Measurements from ENCODE around the gene GALNT14.

The GALNT14 gene

DNA sequence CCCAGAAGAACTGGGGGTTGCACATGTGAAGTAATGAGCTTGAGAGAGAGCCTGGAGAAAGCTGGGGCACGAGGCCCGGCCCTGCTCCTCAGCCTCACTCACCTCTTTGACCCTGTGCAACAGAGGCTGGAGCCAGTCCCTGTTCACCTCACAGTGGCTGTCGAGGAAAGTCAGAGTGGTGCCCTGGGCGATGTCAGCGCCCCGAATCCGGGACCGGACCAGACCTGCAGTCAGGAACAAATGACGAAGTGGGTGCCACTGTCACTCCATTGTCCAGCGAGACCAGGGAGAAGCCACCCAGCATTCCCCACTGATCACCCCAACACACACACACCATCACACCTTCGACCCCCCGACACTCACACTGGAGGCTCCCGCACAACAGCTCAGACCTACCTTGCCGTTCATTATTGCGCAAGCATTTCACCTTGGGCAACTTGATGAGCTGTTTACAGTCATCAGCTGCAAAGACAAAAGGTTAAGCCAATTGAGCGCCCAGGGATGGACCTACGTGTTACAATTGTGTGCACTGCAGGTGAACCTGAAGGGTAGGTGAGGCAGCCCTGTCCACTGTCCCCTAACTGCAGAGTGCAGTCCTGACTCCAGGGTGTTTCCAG is 182.6 kb downstream of the GALNT14 start:
- Histone ChIP-seq H3K9ac (no peak overlapping the region), H3K4me1 (no peaks in the 10 kb centered on the region), H3K4me3 (ENCODE audit: low read depth, low read length) (no peak overlapping the region), H3K36me3 (ENCODE audit: control insufficient read depth, insufficient read depth, low read length) (no peaks in the 10 kb centered on the region), H3K9me3 (ENCODE audit: control insufficient read depth, low read length) (no peaks in the 10 kb centered on the region), H3K27ac (no peak overlapping the region), H2AFZ (no peak overlapping the region), H3K79me2 (no peaks in the 10 kb centered on the region), H3K27me3 (ENCODE audit: control insufficient read depth, insufficient read depth, low read length) (no peaks in the 10 kb centered on the region), H3K4me2 (ENCODE audit: low read length) (no peak overlapping the region)
- TF ChIP-seq, protein P1, sequence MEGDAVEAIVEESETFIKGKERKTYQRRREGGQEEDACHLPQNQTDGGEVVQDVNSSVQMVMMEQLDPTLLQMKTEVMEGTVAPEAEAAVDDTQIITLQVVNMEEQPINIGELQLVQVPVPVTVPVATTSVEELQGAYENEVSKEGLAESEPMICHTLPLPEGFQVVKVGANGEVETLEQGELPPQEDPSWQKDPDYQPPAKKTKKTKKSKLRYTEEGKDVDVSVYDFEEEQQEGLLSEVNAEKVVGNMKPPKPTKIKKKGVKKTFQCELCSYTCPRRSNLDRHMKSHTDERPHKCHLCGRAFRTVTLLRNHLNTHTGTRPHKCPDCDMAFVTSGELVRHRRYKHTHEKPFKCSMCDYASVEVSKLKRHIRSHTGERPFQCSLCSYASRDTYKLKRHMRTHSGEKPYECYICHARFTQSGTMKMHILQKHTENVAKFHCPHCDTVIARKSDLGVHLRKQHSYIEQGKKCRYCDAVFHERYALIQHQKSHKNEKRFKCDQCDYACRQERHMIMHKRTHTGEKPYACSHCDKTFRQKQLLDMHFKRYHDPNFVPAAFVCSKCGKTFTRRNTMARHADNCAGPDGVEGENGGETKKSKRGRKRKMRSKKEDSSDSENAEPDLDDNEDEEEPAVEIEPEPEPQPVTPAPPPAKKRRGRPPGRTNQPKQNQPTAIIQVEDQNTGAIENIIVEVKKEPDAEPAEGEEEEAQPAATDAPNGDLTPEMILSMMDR (IDR thresholded peaks at IDR 0.05), result no peak

DNA sequence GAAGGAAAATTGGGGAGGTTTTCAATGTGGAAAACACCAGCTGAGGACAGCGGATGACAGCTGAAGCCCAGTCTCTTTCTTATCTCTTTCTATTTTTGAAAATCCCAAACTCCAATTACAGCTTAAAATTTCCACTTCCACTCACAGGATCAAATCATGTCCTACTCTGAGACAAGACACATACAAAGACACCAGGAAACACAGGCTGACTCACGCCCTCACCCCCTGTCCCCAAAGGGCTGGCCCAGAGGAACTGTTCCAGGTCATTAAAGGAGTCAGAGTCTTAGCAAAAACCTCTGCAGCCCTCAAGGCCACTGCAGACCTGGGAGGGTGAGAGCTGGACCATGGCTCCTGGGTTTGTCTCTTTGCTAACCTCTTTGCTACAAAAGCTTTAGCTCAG is 187.9 kb downstream of the GALNT14 start:
- H3K27ac ChIP-seq, result no peak overlapping the region
- H3K27me3 ChIP-seq (ENCODE audit: control insufficient read depth, insufficient read depth, low read length), result no peaks in the 10 kb centered on the region
- H3K4me3 ChIP-seq (ENCODE audit: low read depth, low read length), result no peak overlapping the region
- TF ChIP-seq, protein P1 (IDR thresholded peaks at IDR 0.05), result no peak
- no peaks in the 10 kb centered on the region for H3K79me2 ChIP-seq
- no peak overlapping the region for H2AFZ ChIP-seq
- H3K4me2 ChIP-seq (ENCODE audit: low read length), result no peak overlapping the region
- no peaks in the 10 kb centered on the region for H3K9me3 ChIP-seq (ENCODE audit: control insufficient read depth, low read length)
- H3K4me1 ChIP-seq, result no peaks in the 10 kb centered on the region
- no peaks in the 10 kb centered on the region for H3K36me3 ChIP-seq (ENCODE audit: control insufficient read depth, insufficient read depth, low read length)
- H3K9ac ChIP-seq, result no peak overlapping the region

DNA sequence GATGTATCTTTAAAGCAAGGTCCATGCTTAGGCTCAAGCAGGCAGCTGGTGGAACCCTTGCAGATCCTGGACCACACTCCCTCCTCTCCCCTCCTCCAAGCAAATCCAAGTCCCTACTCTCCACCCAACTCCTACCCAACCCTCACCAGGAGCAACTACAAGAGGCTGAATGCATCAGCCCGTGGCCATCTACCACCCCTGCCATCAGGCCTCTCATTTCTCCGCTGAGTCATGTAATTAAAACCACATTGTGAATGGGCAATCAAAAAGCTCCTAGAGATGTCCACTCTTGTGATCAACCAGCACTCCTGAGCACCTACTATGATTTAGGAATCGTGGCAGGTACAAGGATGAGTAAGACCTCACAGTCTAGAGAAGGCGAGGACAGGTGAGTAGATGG is 188.8 kb downstream of the GALNT14 start:
- Histone ChIP-seq H3K27ac (no peak overlapping the region), H3K27me3 (ENCODE audit: control insufficient read depth, insufficient read depth, low read length) (no peaks in the 10 kb centered on the region), H3K9me3 (ENCODE audit: control insufficient read depth, low read length) (no peaks in the 10 kb centered on the region), H3K4me2 (ENCODE audit: low read length) (no peak overlapping the region), H3K9ac (no peak overlapping the region), H3K4me3 (ENCODE audit: low read depth, low read length) (no peak overlapping the region), H3K79me2 (no peaks in the 10 kb centered on the region), H3K36me3 (ENCODE audit: control insufficient read depth, insufficient read depth, low read length) (no peaks in the 10 kb centered on the region), H2AFZ (no peak overlapping the region), H3K4me1 (no peaks in the 10 kb centered on the region)
- TF ChIP-seq, protein P1 (IDR thresholded peaks at IDR 0.05), result no peak

DNA sequence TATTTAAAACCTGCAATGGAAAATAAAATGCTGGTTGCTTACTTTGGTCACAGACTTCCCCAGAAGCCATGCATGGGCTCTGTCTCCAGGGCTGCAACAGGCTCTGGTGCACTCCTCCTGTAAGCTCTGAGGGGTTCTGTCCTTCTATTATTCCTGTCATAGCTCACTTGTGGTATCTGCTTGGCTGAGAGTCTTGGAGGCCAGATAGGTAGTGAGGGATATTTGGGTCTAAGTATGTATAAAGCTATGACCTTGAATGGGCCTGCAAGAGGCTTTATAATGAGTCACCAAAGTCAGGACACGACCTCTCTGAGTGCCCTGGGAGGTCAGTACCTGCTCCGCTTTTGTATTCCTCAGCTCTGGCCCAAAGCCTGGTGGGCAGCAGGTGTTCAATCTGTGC is 189.4 kb downstream of the GALNT14 start:
- Histone ChIP-seq H3K9ac (no peak overlapping the region), H2AFZ (no peak overlapping the region)
- TF ChIP-seq, protein P1 (IDR thresholded peaks at IDR 0.05), result no peak

DNA sequence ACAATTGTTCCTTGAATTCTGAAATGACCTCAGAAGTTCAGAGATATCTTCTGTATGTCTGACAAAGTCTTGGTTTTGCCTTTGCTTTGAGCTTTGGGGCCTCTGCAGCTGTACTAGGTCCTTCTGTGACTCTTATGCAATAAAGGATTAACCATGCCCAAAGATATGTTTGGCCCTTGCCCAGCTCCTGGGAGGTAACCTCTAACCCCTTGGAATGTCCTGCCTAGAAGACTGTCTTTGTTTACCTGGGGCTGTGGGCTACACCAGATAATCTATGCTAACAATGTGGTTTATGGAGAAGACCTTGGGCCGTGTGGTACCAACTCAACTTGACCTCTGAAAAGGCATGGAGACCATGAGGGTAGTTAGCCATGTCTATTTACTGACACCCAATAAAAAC is 190.1 kb downstream of the GALNT14 start:
- Histone ChIP-seq H2AFZ (no peak overlapping the region), H3K9me3 (ENCODE audit: control insufficient read depth, low read length) (no peaks in the 10 kb centered on the region), H3K4me3 (ENCODE audit: low read depth, low read length) (no peak overlapping the region), H3K79me2 (no peaks in the 10 kb centered on the region), H3K27ac (no peak overlapping the region), H3K27me3 (ENCODE audit: control insufficient read depth, insufficient read depth, low read length) (no peaks in the 10 kb centered on the region), H3K36me3 (ENCODE audit: control insufficient read depth, insufficient read depth, low read length) (no peaks in the 10 kb centered on the region), H3K9ac (no peak overlapping the region), H3K4me1 (no peaks in the 10 kb centered on the region), H3K4me2 (ENCODE audit: low read length) (no peak overlapping the region)
- TF ChIP-seq, protein P1 (IDR thresholded peaks at IDR 0.05), result no peak

More for the DNA sequence above, 189.4 kb downstream of the GALNT14 start:
- Histone ChIP-seq H3K27ac (no peak overlapping the region), H3K27me3 (ENCODE audit: control insufficient read depth, insufficient read depth, low read length) (no peaks in the 10 kb centered on the region), H3K79me2 (no peaks in the 10 kb centered on the region), H3K4me2 (ENCODE audit: low read length) (no peak overlapping the region), H3K4me1 (no peaks in the 10 kb centered on the region), H3K4me3 (ENCODE audit: low read depth, low read length) (no peak overlapping the region), H3K9me3 (ENCODE audit: control insufficient read depth, low read length) (no peaks in the 10 kb centered on the region), H3K36me3 (ENCODE audit: control insufficient read depth, insufficient read depth, low read length) (no peaks in the 10 kb centered on the region)

Measured in parathyroid adenoma (tissue), 2 donors.